ENCODE results near the gene COL16A1. TPM values are rescaled to one million over a fixed set of nuclear protein-coding genes. Genes with fewer than 3 reads are reported as not detected.

The COL16A1 gene
- total and polyA plus RNA-seq, 9 donors: 19.8 to 237 (median 157) TPM

DNA sequence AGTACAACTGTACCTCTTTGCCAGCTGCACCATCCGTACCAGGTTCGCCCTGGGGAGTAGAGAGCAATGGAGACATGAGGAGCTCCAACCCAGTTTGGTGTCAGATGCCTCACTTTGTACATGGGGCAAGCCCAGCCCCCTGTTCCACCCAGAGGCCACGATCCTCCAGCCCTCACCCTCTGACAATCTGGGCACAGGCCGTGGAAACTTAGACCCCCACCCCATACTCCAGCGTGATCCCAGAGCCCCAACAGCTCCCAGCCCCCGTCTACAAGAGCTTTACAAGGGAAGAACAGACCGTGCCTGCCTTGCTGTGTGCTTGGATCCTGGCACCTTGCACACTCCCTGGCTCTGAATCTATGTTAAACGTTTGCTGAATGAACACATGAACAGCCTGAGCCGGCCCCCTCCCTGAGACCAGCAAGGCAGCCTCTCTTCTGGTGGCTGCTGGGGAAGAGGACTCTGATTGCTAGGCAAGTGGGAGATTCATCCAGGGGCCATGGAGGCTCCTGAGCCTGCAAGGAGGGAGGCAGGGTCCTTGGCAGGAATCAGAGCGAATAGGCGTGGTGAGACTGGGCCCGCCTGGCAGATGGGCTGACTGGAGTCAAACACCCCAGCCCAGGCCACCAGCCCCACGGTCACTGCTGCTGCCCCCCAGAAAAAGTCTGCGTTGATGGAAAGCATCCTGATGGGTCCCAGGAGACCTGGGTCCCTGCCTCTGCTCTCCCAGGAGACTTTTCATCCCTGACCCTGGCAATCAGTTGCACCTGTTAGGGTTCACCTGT lies 46.6 kb downstream of the COL16A1 start:
- Histone ChIP-seq H3K27ac (no peak overlapping the region), H3K36me3 (no peaks in the 10 kb centered on the region), H3K9me3 (no peaks in the 10 kb centered on the region), H3K4me3 (no peak overlapping the region), H3K27me3 (no peaks in the 10 kb centered on the region), H3K4me1 (ENCODE audit: insufficient read depth) (no peaks in the 10 kb centered on the region)
- WGBS, 3 donors: 66 to 78% (median 76%) methylated on average over 14 of the region's 14 CpGs
- TF ChIP-seq, protein P1, sequence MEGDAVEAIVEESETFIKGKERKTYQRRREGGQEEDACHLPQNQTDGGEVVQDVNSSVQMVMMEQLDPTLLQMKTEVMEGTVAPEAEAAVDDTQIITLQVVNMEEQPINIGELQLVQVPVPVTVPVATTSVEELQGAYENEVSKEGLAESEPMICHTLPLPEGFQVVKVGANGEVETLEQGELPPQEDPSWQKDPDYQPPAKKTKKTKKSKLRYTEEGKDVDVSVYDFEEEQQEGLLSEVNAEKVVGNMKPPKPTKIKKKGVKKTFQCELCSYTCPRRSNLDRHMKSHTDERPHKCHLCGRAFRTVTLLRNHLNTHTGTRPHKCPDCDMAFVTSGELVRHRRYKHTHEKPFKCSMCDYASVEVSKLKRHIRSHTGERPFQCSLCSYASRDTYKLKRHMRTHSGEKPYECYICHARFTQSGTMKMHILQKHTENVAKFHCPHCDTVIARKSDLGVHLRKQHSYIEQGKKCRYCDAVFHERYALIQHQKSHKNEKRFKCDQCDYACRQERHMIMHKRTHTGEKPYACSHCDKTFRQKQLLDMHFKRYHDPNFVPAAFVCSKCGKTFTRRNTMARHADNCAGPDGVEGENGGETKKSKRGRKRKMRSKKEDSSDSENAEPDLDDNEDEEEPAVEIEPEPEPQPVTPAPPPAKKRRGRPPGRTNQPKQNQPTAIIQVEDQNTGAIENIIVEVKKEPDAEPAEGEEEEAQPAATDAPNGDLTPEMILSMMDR (IDR thresholded peaks at IDR 0.05): no peak
- TF ChIP-seq POLR2A (IDR thresholded peaks at IDR 0.05) (no peak), EP300 (IDR thresholded peaks at IDR 0.05) (no peak)
- DNase-seq: no peak
- intact Hi-C loops (cut with DNase I): no loop called here

DNA sequence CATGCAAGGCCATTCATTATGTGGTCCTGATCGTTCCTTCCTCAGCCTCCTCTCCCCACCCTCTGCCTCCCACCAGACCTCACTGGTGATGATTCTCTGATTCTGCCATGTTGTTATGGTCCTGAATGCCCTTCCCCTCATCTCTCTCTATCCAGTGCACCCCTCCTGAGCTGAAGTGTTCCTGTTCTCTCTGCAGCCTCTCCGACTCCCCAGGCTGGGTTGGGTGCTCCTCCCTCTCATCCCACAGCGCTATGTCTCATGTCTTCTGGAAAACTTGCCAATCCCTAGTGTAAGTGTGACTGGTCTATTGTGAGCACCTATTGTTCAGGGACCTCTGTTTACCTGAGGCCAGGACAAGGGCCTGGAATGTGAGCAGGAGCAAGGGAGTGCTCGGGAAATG lies 48.1 kb downstream of the COL16A1 start:
- no peaks in the 10 kb centered on the region for H3K9me3 ChIP-seq
- H3K27me3 ChIP-seq: no peaks in the 10 kb centered on the region
- H3K36me3 ChIP-seq: no peaks in the 10 kb centered on the region
- H3K27ac ChIP-seq: no peak overlapping the region
- no peak for DNase-seq
- no peaks in the 10 kb centered on the region for H3K4me1 ChIP-seq (ENCODE audit: insufficient read depth)
- no peak overlapping the region for H3K4me3 ChIP-seq
- 67 to 76% (median 70%) methylated on average over 4 of the region's 4 CpGs for WGBS, 3 donors
- intact Hi-C loops (cut with DNase I): no loop called here
- TF ChIP-seq, protein P1 (IDR thresholded peaks at IDR 0.05): no peak
- no peak for TF ChIP-seq EP300 (IDR thresholded peaks at IDR 0.05)

DNA sequence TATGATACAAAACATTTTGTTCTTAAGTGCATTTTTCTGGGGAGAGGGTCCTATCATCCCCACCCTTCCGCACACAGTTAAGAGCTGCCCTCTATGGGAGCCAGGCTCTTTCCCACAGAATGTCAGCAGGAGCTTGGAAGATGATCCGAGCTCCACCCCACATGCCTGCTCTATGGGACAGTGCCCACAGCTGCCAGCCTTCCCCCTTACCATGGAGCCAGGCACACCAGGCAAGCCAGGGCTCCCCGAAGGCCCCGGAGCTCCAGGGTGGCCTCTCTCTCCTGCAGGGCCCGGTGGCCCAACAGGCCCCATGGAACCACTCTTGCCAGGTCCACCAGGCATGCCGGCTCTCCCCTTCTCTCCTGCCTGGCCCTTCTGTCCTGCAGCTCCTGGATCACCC lies 48.7 kb downstream of the COL16A1 start:
- TF ChIP-seq EP300 (IDR thresholded peaks at IDR 0.05) (no peak), POLR2A (IDR thresholded peaks at IDR 0.05) (no peak)
- TF ChIP-seq, protein P1 (IDR thresholded peaks at IDR 0.05): no peak
- Histone ChIP-seq H3K9me3 (no peaks in the 10 kb centered on the region), H3K27ac (no peak overlapping the region), H3K36me3 (no peaks in the 10 kb centered on the region), H3K4me3 (no peak overlapping the region), H3K4me1 (ENCODE audit: insufficient read depth) (no peaks in the 10 kb centered on the region), H3K27me3 (no peaks in the 10 kb centered on the region)
- whole genome bisulfite sequencing, 3 donors: 80 to 87% (median 82%) methylated on average over 6 of the region's 6 CpGs
- DNase-seq: no peak
- intact Hi-C loops (cut with DNase I): no loop called here

DNA sequence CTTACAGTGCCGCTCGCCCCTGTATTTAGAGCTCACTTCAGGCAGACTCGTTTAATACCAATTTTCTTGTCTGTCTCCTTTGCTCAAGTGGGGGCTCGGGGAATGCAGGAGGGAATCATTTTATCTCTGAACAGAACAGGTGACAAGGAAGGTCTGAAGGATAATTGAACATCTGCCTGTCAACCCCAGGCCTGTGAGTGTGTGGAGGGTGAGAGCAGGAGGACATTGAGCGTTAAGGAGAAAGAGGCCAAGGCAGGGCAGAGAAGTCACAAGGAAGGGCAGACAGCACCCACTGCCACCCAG lies 49.4 kb downstream of the COL16A1 start:
- WGBS, 3 donors: 85 to 89% (median 89%) methylated on average over 5 of the region's 5 CpGs
- TF ChIP-seq, protein P1 (IDR thresholded peaks at IDR 0.05): no peak
- no peak for TF ChIP-seq POLR2A (IDR thresholded peaks at IDR 0.05)
- intact Hi-C loops (cut with DNase I): no loop called here
- no peaks in the 10 kb centered on the region for H3K27me3 ChIP-seq
- no peak overlapping the region for H3K27ac ChIP-seq
- H3K4me3 ChIP-seq: no peak overlapping the region
- DNase-seq: no peak
- H3K36me3 ChIP-seq: no peaks in the 10 kb centered on the region
- H3K9me3 ChIP-seq: no peaks in the 10 kb centered on the region
- no peaks in the 10 kb centered on the region for H3K4me1 ChIP-seq (ENCODE audit: insufficient read depth)

Data from ovary (tissue), 9 donors.